Stimulated activated naive B cell treated with anti-CD40 and anti-IgM and Interleukin-4, amounts not matched to agents 10 μg/mL and 1 μg/mL and 100 μg/mL, for 72 hours (primary cell): Measurements from ENCODE around the gene TFDP2.
"Not testable (repeated sequence)": the region's sequence is repeated elsewhere in the genome, so short reads cannot be mapped to it uniquely, and the experiment has no call there.

Experiments used
- ATAC-seq, 2 donors: fragments of 150-1000 bp; cut with Tn5 transposase; replicated peaks; 2 replicates each; pipeline ENCODE4 v1.10.0; 2021; ENCODE audit warnings: moderate library complexity in 1 of 2
- DNase-seq: peaks from one replicate; pipeline ENCODE4 v3.0.0; 2021
- H3K27ac Mint-ChIP-seq: one replicate; pipeline ENCODE4 v1.8.0; 2022; ENCODE audit warnings: mild to moderate bottlenecking, mixed read lengths
- H3K27me3 Mint-ChIP-seq, 2 donors: one replicate each; pipeline ENCODE4 v1.8.0; 2022; ENCODE audit warnings: mixed read lengths in 2 of 2
- H3K36me3 Mint-ChIP-seq, 2 donors: one replicate each; pipeline ENCODE4 v1.8.0; 2022; ENCODE audit warnings: mixed read lengths in 2 of 2, mild to moderate bottlenecking in 1 of 2
- H3K4me1 Mint-ChIP-seq, 2 donors: one replicate each; pipeline ENCODE4 v1.8.0; 2022; ENCODE audit warnings: mixed read lengths in 2 of 2, mild to moderate bottlenecking in 1 of 2
- H3K4me3 Mint-ChIP-seq, 2 donors: one replicate each; pipeline ENCODE4 v1.8.0; 2022; ENCODE audit warnings: mild to moderate bottlenecking in 2 of 2, mixed read lengths in 2 of 2, moderate library complexity in 1 of 2
- H3K9me3 Mint-ChIP-seq, 2 donors: one replicate each; pipeline ENCODE4 v1.8.0; 2022; ENCODE audit warnings: mixed read lengths in 2 of 2, mild to moderate bottlenecking in 1 of 2

TFDP2 gene

GRCh38 chr3:142148044-142148791, 1.1 kb downstream of the TFDP2 start:
- ATAC-seq (no peak), DNase-seq (no peak)
- no peaks in the 10 kb centered on the region for H3K36me3 Mint-ChIP-seq
- no peaks in the 10 kb centered on the region for H3K27me3 Mint-ChIP-seq
- H3K27ac Mint-ChIP-seq, result peak overlapping the region; percentile 22
- H3K4me3 Mint-ChIP-seq, result peak overlapping the region; percentile 92
- peaks cover 14 to 24% of the 10 kb centered on the region in 2 donors for H3K4me1 Mint-ChIP-seq
- H3K9me3 Mint-ChIP-seq, result no peaks in the 10 kb centered on the region

GRCh38 chr3:142144587-142144986, 4.8 kb downstream of the TFDP2 start:
- not testable (repeated sequence) for H3K27ac Mint-ChIP-seq, H3K4me3 Mint-ChIP-seq, H3K9me3 Mint-ChIP-seq, DNase-seq, ATAC-seq, H3K27me3 Mint-ChIP-seq
- H3K36me3 Mint-ChIP-seq, result peaks cover 3 to 11% of the 10 kb centered on the region in 2 donors
- H3K4me1 Mint-ChIP-seq, result peaks cover 12 to 24% of the 10 kb centered on the region in 2 donors

- not testable (repeated sequence) for H3K27me3 Mint-ChIP-seq, ATAC-seq, DNase-seq, H3K4me3 Mint-ChIP-seq, H3K9me3 Mint-ChIP-seq, H3K27ac Mint-ChIP-seq
- Mint-ChIP-seq H3K4me1 (peaks cover 2 to 15% of the 10 kb centered on the region in 2 donors), H3K36me3 (peaks cover 3 to 12% of the 10 kb centered on the region in 2 donors)
These were observed 8.6 kb downstream of the TFDP2 start for GRCh38 chr3:142140608-142141285.

- not testable (repeated sequence) for DNase-seq, H3K4me1 Mint-ChIP-seq, H3K4me3 Mint-ChIP-seq, H3K27ac Mint-ChIP-seq, H3K9me3 Mint-ChIP-seq, H3K27me3 Mint-ChIP-seq, ATAC-seq, H3K36me3 Mint-ChIP-seq
These were observed 12.3 kb downstream of the TFDP2 start for GRCh38 chr3:142137089-142137488.

- Mint-ChIP-seq H3K9me3 (no peaks in the 10 kb centered on the region), H3K36me3 (peaks cover 3 to 4% of the 10 kb centered on the region in 2 donors), H3K27ac (no peak overlapping the region), H3K4me3 (no peak overlapping the region), H3K27me3 (no peaks in the 10 kb centered on the region), H3K4me1 (peaks cover 2 to 8% of the 10 kb centered on the region in 2 donors)
- DNase-seq, result no peak
- no peak for ATAC-seq
These were observed 14.5 kb downstream of the TFDP2 start for GRCh38 chr3:142134799-142135325.

- peaks cover 2 to 11% of the 10 kb centered on the region in 2 donors for H3K4me1 Mint-ChIP-seq
- H3K4me3 Mint-ChIP-seq, result no peak overlapping the region
- ATAC-seq (no peak), DNase-seq (no peak)
- no peaks in the 10 kb centered on the region for H3K9me3 Mint-ChIP-seq
- peaks cover 3 to 4% of the 10 kb centered on the region in 2 donors for H3K36me3 Mint-ChIP-seq
- H3K27ac Mint-ChIP-seq, result no peak overlapping the region
- no peaks in the 10 kb centered on the region for H3K27me3 Mint-ChIP-seq
These were observed 19.7 kb downstream of the TFDP2 start for GRCh38 chr3:142129516-142130171.

GRCh38 chr3:142127941-142128658, 21.2 kb downstream of the TFDP2 start:
- Mint-ChIP-seq H3K27me3 (no peaks in the 10 kb centered on the region), H3K4me1 (peaks cover 2 to 11% of the 10 kb centered on the region in 2 donors), H3K4me3 (no peak overlapping the region), H3K27ac (no peak overlapping the region), H3K9me3 (no peaks in the 10 kb centered on the region), H3K36me3 (peaks cover 1 to 4% of the 10 kb centered on the region in 2 donors)
- ATAC-seq (no peak), DNase-seq (no peak)

GRCh38 chr3:142124243-142124642, 25.1 kb downstream of the TFDP2 start:
- peaks cover 2 to 8% of the 10 kb centered on the region in 2 donors for H3K4me1 Mint-ChIP-seq
- no peaks in the 10 kb centered on the region for H3K27me3 Mint-ChIP-seq
- no peak overlapping the region for H3K27ac Mint-ChIP-seq
- no peak overlapping the region for H3K4me3 Mint-ChIP-seq
- peaks cover 0 to 1% of the 10 kb centered on the region in 2 donors for H3K36me3 Mint-ChIP-seq
- no peak for DNase-seq
- no peaks in the 10 kb centered on the region for H3K9me3 Mint-ChIP-seq
- no peak for ATAC-seq

GRCh38 chr3:142120707-142121106, 28.6 kb downstream of the TFDP2 start:
- H3K4me1 Mint-ChIP-seq, result peaks cover 2 to 8% of the 10 kb centered on the region in 2 donors
- H3K9me3 Mint-ChIP-seq, result no peaks in the 10 kb centered on the region
- H3K36me3 Mint-ChIP-seq, result no peaks in the 10 kb centered on the region
- ATAC-seq, result no peak
- H3K27ac Mint-ChIP-seq, result no peak overlapping the region
- no peak for DNase-seq
- no peaks in the 10 kb centered on the region for H3K27me3 Mint-ChIP-seq
- H3K4me3 Mint-ChIP-seq, result no peak overlapping the region

- Mint-ChIP-seq H3K27ac (no peak overlapping the region), H3K36me3 (no peaks in the 10 kb centered on the region), H3K9me3 (no peaks in the 10 kb centered on the region), H3K4me3 (no peak overlapping the region), H3K27me3 (no peaks in the 10 kb centered on the region), H3K4me1 (peaks cover 2 to 8% of the 10 kb centered on the region in 2 donors)
- no peak for DNase-seq
- no peak for ATAC-seq
These were observed 30.4 kb downstream of the TFDP2 start for GRCh38 chr3:142118911-142119310.

- H3K27ac Mint-ChIP-seq, result no peak overlapping the region
- H3K9me3 Mint-ChIP-seq, result no peaks in the 10 kb centered on the region
- DNase-seq (no peak), ATAC-seq (no peak)
- H3K4me1 Mint-ChIP-seq, result peaks cover 2 to 8% of the 10 kb centered on the region in 2 donors
- H3K27me3 Mint-ChIP-seq, result no peaks in the 10 kb centered on the region
- H3K4me3 Mint-ChIP-seq, result no peak overlapping the region
- H3K36me3 Mint-ChIP-seq, result no peaks in the 10 kb centered on the region
These were observed 32.1 kb downstream of the TFDP2 start for GRCh38 chr3:142117056-142117851.

GRCh38 chr3:142115867-142116668, 33.3 kb downstream of the TFDP2 start:
- H3K4me3 Mint-ChIP-seq, result no peak overlapping the region
- no peaks in the 10 kb centered on the region for H3K27me3 Mint-ChIP-seq
- peaks cover 0 to 2% of the 10 kb centered on the region in 2 donors for H3K9me3 Mint-ChIP-seq
- DNase-seq (no peak), ATAC-seq (no peak)
- H3K4me1 Mint-ChIP-seq, result peaks cover 2 to 8% of the 10 kb centered on the region in 2 donors
- peaks cover 0 to 2% of the 10 kb centered on the region in 2 donors for H3K36me3 Mint-ChIP-seq
- no peak overlapping the region for H3K27ac Mint-ChIP-seq

GRCh38 chr3:142112601-142113000, 36.7 kb downstream of the TFDP2 start:
- DNase-seq, result no peak
- H3K4me3 Mint-ChIP-seq, result no peak overlapping the region

More at GRCh38 chr3:142112601-142113000, 36.7 kb downstream of the TFDP2 start:
- no peak overlapping the region for H3K27ac Mint-ChIP-seq
- H3K9me3 Mint-ChIP-seq, result peaks cover 0 to 2% of the 10 kb centered on the region in 2 donors
- ATAC-seq, result no peak
- peaks cover 6 to 18% of the 10 kb centered on the region in 2 donors for H3K4me1 Mint-ChIP-seq
- no peaks in the 10 kb centered on the region for H3K27me3 Mint-ChIP-seq
- peaks cover 0 to 2% of the 10 kb centered on the region in 2 donors for H3K36me3 Mint-ChIP-seq
